Erythroblast (primary cell): Measurements from ENCODE around the gene SLC43A2.
"Not testable (repeated sequence)": the region's sequence is repeated elsewhere in the genome, so short reads cannot be mapped to it uniquely, and the experiment has no call there.

Source experiments
- DNase-seq, 2 experiments: peaks; one replicate each; lab custom pipeline; 2025; lab: John Stamatoyannopoulos, UW
- GATA1 ChIP-seq: IDR thresholded peaks from 2 replicates; pipeline ENCODE4 v1.6.1; 2011; ENCODE audit warnings: low read depth, mild to moderate bottlenecking, control low read depth, low read length, moderate library complexity
- POLR2A ChIP-seq: IDR thresholded peaks from 2 replicates; pipeline ENCODE4 v1.6.1; 2011; ENCODE audit warnings: mild to moderate bottlenecking, low read length

The SLC43A2 gene

GRCh38 chr17:1627982-1628855, at the start of gene SLC43A2:
TSS of gene SLC43A2 (minus strand) at chr17:1628834. CDS start at chr17:1627874, 960 bp downstream.
- peak; percentile 86 to 92 for DNase-seq
- no peak for TF ChIP-seq GATA1
- TF ChIP-seq POLR2A: peak; percentile 71

- TF ChIP-seq POLR2A (no peak), GATA1 (no peak)
- DNase-seq: no peak
Observed at GRCh38 chr17:1676401-1676800, 47.8 kb upstream of the SLC43A2 start.

GRCh38 chr17:1673041-1673785, 44.6 kb upstream of the SLC43A2 start:
- no peak for DNase-seq
- TF ChIP-seq POLR2A (no peak), GATA1 (no peak)

GRCh38 chr17:1663934-1664333, 35.3 kb upstream of the SLC43A2 start:
- DNase-seq: not testable (repeated sequence)

GRCh38 chr17:1661045-1661444, 32.4 kb upstream of the SLC43A2 start:
- DNase-seq: no peak
- TF ChIP-seq POLR2A (no peak), GATA1 (no peak)

GRCh38 chr17:1658100-1658499, 29.5 kb upstream of the SLC43A2 start:
- no peak for DNase-seq
- TF ChIP-seq GATA1 (no peak), POLR2A (no peak)

GRCh38 chr17:1653735-1654134, 25.1 kb upstream of the SLC43A2 start:
- no peak for TF ChIP-seq POLR2A
- no peak for TF ChIP-seq GATA1

GRCh38 chr17:1652794-1653193, 24.2 kb upstream of the SLC43A2 start:
- DNase-seq: not testable (repeated sequence)

More at GRCh38 chr17:1653735-1654134, 25.1 kb upstream of the SLC43A2 start:
- DNase-seq: no peak

GRCh38 chr17:1651559-1651844, 22.9 kb upstream of the SLC43A2 start:
- TF ChIP-seq POLR2A (no peak), GATA1 (no peak)
- no peak for DNase-seq

- no peak for DNase-seq
- no peak for TF ChIP-seq POLR2A
- no peak for TF ChIP-seq GATA1
Observed at GRCh38 chr17:1650731-1651558, 22.3 kb upstream of the SLC43A2 start.

- TF ChIP-seq POLR2A (no peak), GATA1 (peak; percentile 53)
- peak; percentile 95 to 98 for DNase-seq
Observed at GRCh38 chr17:1649844-1650501, 21.3 kb upstream of the SLC43A2 start, which contains the start of gene RILP. TSS of gene RILP (minus strand) at chr17:1649866. CDS start at chr17:1649804, 62 bp downstream.

GRCh38 chr17:1648963-1649843, 20.6 kb upstream of the SLC43A2 start:
- DNase-seq: peak; percentile 96 to 99
- TF ChIP-seq POLR2A: peak; percentile 84
- TF ChIP-seq GATA1: no peak
